Transverse colon (tissue), 4 donors: ENCODE measurements around the gene GATB. TPM values are rescaled to one million over a fixed set of nuclear protein-coding genes. Genes with fewer than 3 reads are reported as not detected.

Experiments
- DNase-seq: peaks from one replicate; pipeline ENCODE4 v3.0.0-alpha.2; 2019
- H3K27ac ChIP-seq, 4 donors: fragments of 200-600 bp; sonication (generic); 2 replicates each; pipeline ENCODE4 v1.5.1; 2016 to 2018; ENCODE audit warnings: inconsistent platforms in 4 of 4
- H3K27me3 ChIP-seq: fragments of 200-600 bp; sonication (generic); 2 replicates; pipeline ENCODE4 v1.5.1; 2017; ENCODE audit warnings: inconsistent platforms
- H3K36me3 ChIP-seq, 4 donors: fragments of 200-600 bp; sonication (generic); 2 replicates each; pipeline ENCODE4 v1.5.1; 2017 to 2019; ENCODE audit warnings: inconsistent platforms in 4 of 4
- H3K4me1 ChIP-seq, 4 donors: fragments of 200-600 bp; sonication (generic); 2 replicates each; pipeline ENCODE4 v1.5.1; 2017 to 2020; ENCODE audit warnings: inconsistent platforms in 4 of 4
- H3K4me3 ChIP-seq, 4 donors: fragments of 200-600 bp; sonication (generic); 1 replicate in 1 of 4; 2 replicates in 3 of 4; pipeline versions ENCODE4 v1.5.1 to v1.6.1; 2017 to 2019; ENCODE audit warnings: inconsistent platforms in 4 of 4
- H3K9me3 ChIP-seq, 2 donors: fragments of 200-600 bp; sonication (generic); 2 replicates each; pipeline ENCODE4 v1.5.1; 2017 to 2019; ENCODE audit warnings: inconsistent platforms in 2 of 2
- CTCF ChIP-seq, 5 experiments: fragments of 200-600 bp in 3 of 5; fragments of 450-650 bp in 2 of 5; sonication (generic) in 3 of 5; IDR thresholded peaks; 1 replicate in 2 of 5; 2 replicates in 3 of 5; pipeline ENCODE4 v1.5.1; 2016 to 2017; ENCODE audit warnings: antibody characterized with exemption in 5 of 5, inconsistent platforms in 3 of 5, mild to moderate bottlenecking in 2 of 5, moderate library complexity in 1 of 5
- EP300 ChIP-seq: sonication (generic); formaldehyde crosslinking; IDR thresholded peaks from one replicate; pipeline ENCODE4 v1.6.1; 2017; ENCODE audit warnings: antibody characterized with exemption, low read depth
- POLR2A ChIP-seq: fragments of 450-650 bp; IDR thresholded peaks from one replicate; pipeline ENCODE4 v1.6.1; 2016; ENCODE audit warnings: antibody characterized with exemption, mild to moderate bottlenecking, moderate library complexity
- POLR2AphosphoS5 ChIP-seq, 3 donors: sonication (generic); formaldehyde crosslinking; IDR thresholded peaks; one replicate each; pipeline ENCODE4 v1.6.1; 2016; ENCODE audit warnings: antibody characterized with exemption in 3 of 3
- WGBS, 2 donors: methylation state at CpG; one replicate each; pipeline ENCODE4 v1.1.5; 2018; ENCODE audit warnings: low coverage in 1 of 2; 5-methylcytosine and 5-hydroxymethylcytosine counted together
- in situ Hi-C, 4 donors: fragments of 200-750 bp; cut with MboI; loops; one replicate each; pipeline versions ENCODE4 v1.15.0 to v1.15.1; 2017; ENCODE audit warnings: low sequenced_read_pairs in 3 of 4, low pct_ligation_motif_present in 1 of 4, low pct_unique_long_range_greater_than_20kb in 1 of 4
- intact Hi-C: fragments of 100-400 bp; cut with DNase I; formaldehyde crosslinking; loops from one replicate; pipeline ENCODE4 v1.15.1; 2023; ENCODE audit warnings: low total_unique reads
- total RNA-seq, 4 donors: library from RNA; depleted of rRNA; stranded (reverse); fragments of >200 nt; gene quantifications; one replicate each; pipeline ENCODE4 v1.1.0, GENCODE V29; 2016

GATB gene
- total RNA-seq, 4 donors from 2014 or later = 22.5 to 111 (median 27.3) TPM

GRCh38 chr4:151712777-151713176 lies 48.0 kb downstream of the GATB start:
- DNase-seq = no peak
- Histone ChIP-seq H3K4me1 (no peaks in the 10 kb centered on the region), H3K27ac (no peak overlapping the region), H3K27me3 (no peaks in the 10 kb centered on the region), H3K4me3 (no peak overlapping the region), H3K36me3 (no peaks in the 10 kb centered on the region), H3K9me3 (no peaks in the 10 kb centered on the region)
- in situ Hi-C loops = no loop called here
- intact Hi-C loops = no loop called here
- TF ChIP-seq CTCF (IDR thresholded peaks at IDR 0.05) (no peak), POLR2AphosphoS5 (IDR thresholded peaks at IDR 0.05) (no peak), POLR2A (no peak), EP300 (no peak)
- WGBS, 2 donors = 92 to 94% methylated on average over 2 to 4 of the region's 4 CpGs

- H3K36me3 ChIP-seq = no peaks in the 10 kb centered on the region
- no peak overlapping the region for H3K4me3 ChIP-seq
- DNase-seq = no peak
- TF ChIP-seq POLR2A = no peak
- H3K27ac ChIP-seq = no peak overlapping the region
- H3K27me3 ChIP-seq = no peaks in the 10 kb centered on the region
- no peaks in the 10 kb centered on the region for H3K9me3 ChIP-seq
- intact Hi-C loops = no loop called here
- 87 to 97% methylated on average over 3 to 7 of the region's 7 CpGs for WGBS, 2 donors
- no peaks in the 10 kb centered on the region for H3K4me1 ChIP-seq
- in situ Hi-C loops = no loop called here
These were observed 49.2 kb downstream of the GATB start for GRCh38 chr4:151711646-151712045.

- H3K9me3 ChIP-seq = no peaks in the 10 kb centered on the region
- H3K27me3 ChIP-seq = no peaks in the 10 kb centered on the region
- no peak overlapping the region for H3K4me3 ChIP-seq
- in situ Hi-C loops (no loop called here), intact Hi-C loops (no loop called here)
- no peaks in the 10 kb centered on the region for H3K36me3 ChIP-seq
- no peaks in the 10 kb centered on the region for H3K4me1 ChIP-seq
- TF ChIP-seq CTCF (IDR thresholded peaks at IDR 0.05) = no peak
- WGBS, 2 donors = 94 to 96% methylated on average over 3 to 7 of the region's 7 CpGs
- no peak for DNase-seq
- no peak overlapping the region for H3K27ac ChIP-seq
These were observed 51.2 kb downstream of the GATB start for GRCh38 chr4:151709587-151709986.

GRCh38 chr4:151709071-151709470 lies 51.7 kb downstream of the GATB start:
- H3K9me3 ChIP-seq = no peaks in the 10 kb centered on the region
- in situ Hi-C loops = no loop called here
- no peaks in the 10 kb centered on the region for H3K36me3 ChIP-seq
- H3K27ac ChIP-seq = no peak overlapping the region
- 94 to 96% methylated on average over 4 to 6 of the region's 6 CpGs for WGBS, 2 donors
- no peaks in the 10 kb centered on the region for H3K4me1 ChIP-seq
- H3K27me3 ChIP-seq = no peaks in the 10 kb centered on the region
- DNase-seq = no peak
- no peak for TF ChIP-seq POLR2AphosphoS5 (IDR thresholded peaks at IDR 0.05)
- TF ChIP-seq CTCF (IDR thresholded peaks at IDR 0.05) = no peak
- TF ChIP-seq POLR2A = no peak
- TF ChIP-seq EP300 = no peak
- intact Hi-C loops = no loop called here
- no peak overlapping the region for H3K4me3 ChIP-seq

- H3K27me3 ChIP-seq = no peaks in the 10 kb centered on the region
- TF ChIP-seq POLR2AphosphoS5 (IDR thresholded peaks at IDR 0.05) (no peak), POLR2A (no peak), EP300 (no peak), CTCF (IDR thresholded peaks at IDR 0.05) (no peak)
- in situ Hi-C loops (no loop called here), intact Hi-C loops (no loop called here)
- no peak overlapping the region for H3K27ac ChIP-seq
- H3K4me1 ChIP-seq = no peaks in the 10 kb centered on the region
- no peaks in the 10 kb centered on the region for H3K9me3 ChIP-seq
- WGBS, 2 donors = 92 to 93% methylated on average over 4 of the region's 4 CpGs
- no peak for DNase-seq
- H3K36me3 ChIP-seq = no peaks in the 10 kb centered on the region
- H3K4me3 ChIP-seq = no peak overlapping the region
These were observed 52.7 kb downstream of the GATB start for GRCh38 chr4:151708100-151708499.
